Measurements from ENCODE around the gene SLIT2.

- TF ChIP-seq POLR2AphosphoS5 (IDR thresholded peaks at IDR 0.05) (no peak), CTCF (IDR thresholded peaks at IDR 0.05) (no peak)
These were observed 3.0 kb downstream of the SLIT2 start for GRCh38 chr4:20254511-20255250.
